GM23338 (cell line): ENCODE results near the gene ARG2. TPM values are rescaled to one million over a fixed set of nuclear protein-coding genes. Genes with fewer than 3 reads are reported as not detected.

Experiments
- ATAC-seq: fragments of 200-7000 bp; cut with Tn5 transposase; 3 replicates; pipeline ENCODE4 v1.9.1; 2020
- DNase-seq: peaks from one replicate; pipeline ENCODE4 v3.0.0-alpha.2; 2015; ENCODE audit warnings: low spot score
- H2AFZ ChIP-seq: fragments of 200-600 bp; sonication (generic); 2 replicates; pipeline ENCODE4 v1.8.0; 2016; ENCODE audit warnings: antibody characterized with exemption, mild to moderate bottlenecking, moderate library complexity
- H3F3A ChIP-seq: fragments of 200-600 bp; sonication (generic); replicated peaks from 2 replicates; pipeline ENCODE4 v1.8.0; 2017; ENCODE audit warnings: antibody characterized with exemption, mixed run types, low read depth
- H3K27ac ChIP-seq: fragments of 200-600 bp; sonication (generic); 2 replicates; pipeline ENCODE4 v1.6.1; 2016; ENCODE audit warnings: low read depth
- H3K27me3 ChIP-seq: fragments of 200-600 bp; sonication (generic); 2 replicates; pipeline ENCODE4 v1.8.0; 2016; ENCODE audit warnings: mild to moderate bottlenecking, mixed run types, moderate library complexity; ENCODE audit not compliant: insufficient read depth
- H3K36me3 ChIP-seq: fragments of 200-600 bp; sonication (generic); 2 replicates; pipeline ENCODE4 v1.8.0; 2016; ENCODE audit warnings: mild to moderate bottlenecking; ENCODE audit not compliant: insufficient read depth
- H3K4me1 ChIP-seq: fragments of 200-600 bp; sonication (generic); 2 replicates; pipeline ENCODE4 v1.8.0; 2016; ENCODE audit warnings: mild to moderate bottlenecking, moderate library complexity; ENCODE audit not compliant: insufficient read depth
- H3K4me2 ChIP-seq: fragments of 200-600 bp; sonication (generic); 2 replicates; pipeline ENCODE4 v1.7.1; 2017; ENCODE audit warnings: mixed run types
- H3K4me3 ChIP-seq: fragments of 200-600 bp; sonication (generic); 2 replicates; pipeline ENCODE4 v1.6.1; 2016; ENCODE audit warnings: mixed run types
- H3K79me2 ChIP-seq: fragments of 200-600 bp; sonication (generic); replicated peaks from 2 replicates; pipeline ENCODE4 v1.8.0; 2017; ENCODE audit warnings: mild to moderate bottlenecking; ENCODE audit not compliant: insufficient read depth
- H3K9me2 ChIP-seq: fragments of 200-600 bp; sonication (generic); 2 replicates; pipeline ENCODE4 v1.8.0; 2017; ENCODE audit not compliant: insufficient read depth
- H4K20me1 ChIP-seq: fragments of 200-600 bp; sonication (generic); replicated peaks from 2 replicates; pipeline ENCODE4 v1.8.0; 2017; ENCODE audit warnings: mild to moderate bottlenecking; ENCODE audit not compliant: insufficient read depth
- H3K27ac Mint-ChIP-seq: 2 replicates; pipeline ENCODE4 v1.8.0; 2020; ENCODE audit warnings: inconsistent platforms, mild to moderate bottlenecking, moderate library complexity, mixed read lengths
- H3K27me3 Mint-ChIP-seq: 3 replicates; pipeline ENCODE4 v1.8.0; 2022; ENCODE audit warnings: low read depth, mild to moderate bottlenecking, moderate library complexity, mixed read lengths, inconsistent platforms; ENCODE audit not compliant: insufficient read depth, poor library complexity
- H3K36me3 Mint-ChIP-seq: 3 replicates; pipeline ENCODE4 v1.8.0; 2021; ENCODE audit warnings: low read depth, mild to moderate bottlenecking, inconsistent platforms, moderate library complexity, mixed read lengths
- H3K4me1 Mint-ChIP-seq: 3 replicates; pipeline ENCODE4 v1.8.0; 2020; ENCODE audit warnings: mild to moderate bottlenecking, inconsistent platforms, mixed read lengths
- H3K4me3 Mint-ChIP-seq: 3 replicates; pipeline ENCODE4 v1.8.0; 2021; ENCODE audit warnings: moderate library complexity, mild to moderate bottlenecking, inconsistent platforms, mixed read lengths
- H3K9me3 Mint-ChIP-seq: 3 replicates; pipeline ENCODE4 v1.8.0; 2020; ENCODE audit warnings: moderate library complexity, mild to moderate bottlenecking, inconsistent platforms, mixed read lengths
- CREB1 ChIP-seq: fragments of 250-450 bp; sonication (Bioruptor Pico); IDR thresholded peaks from 2 replicates; pipeline ENCODE4 v1.5.0; 2020; ENCODE audit warnings: low read depth, mild to moderate bottlenecking, moderate library complexity
- CTCF ChIP-seq, 2 experiments: fragments of 200-600 bp in 1 of 2; sonication (generic) in 1 of 2; conservative IDR thresholded peaks; 2 replicates each; pipeline versions ENCODE4 v1.5.1 to v1.6.1; 2016 to 2017; ENCODE audit warnings: antibody characterized with exemption in 2 of 2, low read depth in 2 of 2, mild to moderate bottlenecking in 2 of 2, moderate library complexity in 1 of 2
- ETS1 ChIP-seq: IDR thresholded peaks from 2 replicates; pipeline ENCODE4 v1.6.1; 2016; ENCODE audit warnings: antibody characterized with exemption
- EZH2 ChIP-seq: fragments of 200-600 bp; sonication (generic); IDR thresholded peaks from one replicate; pipeline ENCODE4 v1.8.0; 2017; ENCODE audit warnings: antibody characterized with exemption, mild to moderate bottlenecking, low read depth; ENCODE audit not compliant: unreplicated experiment
- JUNB ChIP-seq: IDR thresholded peaks from one replicate; pipeline ENCODE4 v1.6.1; 2016; ENCODE audit warnings: antibody characterized with exemption; ENCODE audit not compliant: unreplicated experiment
- NANOG ChIP-seq: IDR thresholded peaks from 2 replicates; pipeline ENCODE4 v1.6.1; 2016; ENCODE audit warnings: antibody characterized with exemption, borderline replicate concordance
- POLR2AphosphoS5 ChIP-seq: IDR thresholded peaks from 2 replicates; pipeline ENCODE4 v1.6.1; 2016; ENCODE audit warnings: antibody characterized with exemption, low read depth
- REST ChIP-seq: IDR thresholded peaks from one replicate; pipeline ENCODE4 v1.6.1; 2018; ENCODE audit warnings: antibody characterized with exemption; ENCODE audit not compliant: unreplicated experiment
- STAT1 ChIP-seq: IDR thresholded peaks from one replicate; pipeline ENCODE4 v1.6.1; 2016; ENCODE audit warnings: antibody characterized with exemption; ENCODE audit not compliant: unreplicated experiment
- ZNF114 ChIP-seq: fragments of 250-450 bp; sonication (Bioruptor Pico); IDR thresholded peaks from 2 replicates; pipeline ENCODE4 v1.5.0; 2020; ENCODE audit warnings: mild to moderate bottlenecking, moderate library complexity
- ZNF331 ChIP-seq: fragments of 250-450 bp; sonication (Bioruptor Pico); IDR thresholded peaks from 2 replicates; pipeline ENCODE4 v1.5.0; 2020; ENCODE audit warnings: low read depth, mild to moderate bottlenecking, moderate library complexity
- ZNF462 ChIP-seq: fragments of 250-450 bp; sonication (Bioruptor Pico); IDR thresholded peaks from 2 replicates; pipeline ENCODE4 v1.5.0; 2020; ENCODE audit warnings: mild to moderate bottlenecking, moderate library complexity
- polyA plus RNA-seq: library from polyadenylated mRNA; unstranded; fragments of >200 nt; fragmentation: Nextera tagmentation; extraction: Ambion mirVana; gene quantifications from 2 replicates; pipeline ENCODE4 v1.2.1, GENCODE V29; 2016
- total RNA-seq: library from RNA; depleted of rRNA; stranded (reverse); fragments of >200 nt; shearing (Covaris generic); gene quantifications from 2 replicates; pipeline ENCODE4 v1.2.3, GENCODE V29; 2014

ARG2 gene
- total and polyA plus RNA-seq, 2 experiments from 2014 or later = 42.7 to 69.4 TPM

- ATAC-seq = no peak
- Histone ChIP-seq H3K27ac (no peak overlapping the region), H3K27me3 (peaks cover 11% of the 10 kb centered on the region), H3K36me3 (peaks cover 5% of the 10 kb centered on the region; the same call in 1 of the 2 replicates), H3K9me2 (no peaks in the 10 kb centered on the region), H3F3A (no peaks in the 10 kb centered on the region), H3K4me3 (no peak overlapping the region), H2AFZ (no peak overlapping the region), H3K4me1 (peaks cover 14% of the 10 kb centered on the region), H4K20me1 (no peaks in the 10 kb centered on the region), H3K4me2 (peak overlapping the region; percentile 47), H3K79me2 (no peaks in the 10 kb centered on the region)
- H3K27ac Mint-ChIP-seq = peak overlapping the region; percentile 81
- H3K4me1 Mint-ChIP-seq = peaks cover 26% of the 10 kb centered on the region
- DNase-seq = peak; percentile 77
- H3K36me3 Mint-ChIP-seq = peaks cover 23% of the 10 kb centered on the region
- H3K27me3 Mint-ChIP-seq = peaks cover 13% of the 10 kb centered on the region
- no peaks in the 10 kb centered on the region for H3K9me3 Mint-ChIP-seq
- no peak overlapping the region; the same call in 2 of the 3 replicates for H3K4me3 Mint-ChIP-seq
- TF ChIP-seq EZH2 = no peak
- no peak for TF ChIP-seq CREB1 (CRISPR knock-in tag)
- no peak for TF ChIP-seq NANOG
- TF ChIP-seq CTCF (conservative IDR thresholded peaks at IDR 0.05; ENCODE audit: low read depth in 2 of 2) = no peak
- TF ChIP-seq REST = no peak
- TF ChIP-seq STAT1 = no peak
- no peak for TF ChIP-seq POLR2AphosphoS5
- TF ChIP-seq ZNF462 = no peak
- TF ChIP-seq ZNF331 (CRISPR knock-in tag) = no peak
- TF ChIP-seq JUNB = no peak
- no peak for TF ChIP-seq ZNF114 (CRISPR knock-in tag)
- TF ChIP-seq ETS1 = no peak
Measured at GRCh38 chr14:67622675-67623074, 3.0 kb downstream of the ARG2 start.
